Gastrocnemius medialis (tissue), 4 donors: Measurements from ENCODE around the gene PLEKHA1. TPM values are rescaled to one million over a fixed set of nuclear protein-coding genes. Genes with fewer than 3 reads are reported as not detected.

Experiments
- ATAC-seq, 2 donors: fragments of 150-250 bp; one replicate each; pipeline ENCODE4 v1.9.1; 2016
- DNase-seq, 2 donors: peaks; one replicate each; pipeline ENCODE4 v3.0.0-alpha.2; 2019
- H3K27ac ChIP-seq, 4 donors: fragments of 200-600 bp; sonication (generic); 1 replicate in 1 of 4; 2 replicates in 3 of 4; pipeline ENCODE4 v1.5.1; 2016 to 2018; ENCODE audit warnings: mild to moderate bottlenecking in 2 of 4, moderate library complexity in 1 of 4
- H3K27me3 ChIP-seq, 3 donors: fragments of 200-600 bp; sonication (generic) in 2 of 3; 1 replicate in 1 of 3; 2 replicates in 2 of 3; pipeline versions ENCODE4 v1.5.1 to v1.6.0; 2016 to 2019; ENCODE audit warnings: mild to moderate bottlenecking in 1 of 3, moderate library complexity in 1 of 3
- H3K36me3 ChIP-seq, 2 donors: fragments of 200-600 bp; sonication (generic) in 1 of 2; one replicate each; pipeline ENCODE4 v1.5.1; 2017 to 2018
- H3K4me1 ChIP-seq, 2 donors: fragments of 200-600 bp; sonication (generic) in 1 of 2; one replicate each; pipeline ENCODE4 v1.5.1; 2016 to 2017; ENCODE audit warnings: mild to moderate bottlenecking in 2 of 2
- H3K4me3 ChIP-seq, 4 donors: fragments of 200-600 bp; sonication (generic) in 3 of 4; 1 replicate in 1 of 4; 2 replicates in 3 of 4; pipeline ENCODE4 v1.5.1; 2016 to 2019; ENCODE audit warnings: mild to moderate bottlenecking in 2 of 4
- H3K9me3 ChIP-seq, 3 donors: fragments of 200-600 bp; sonication (generic) in 2 of 3; 1 replicate in 1 of 3; 2 replicates in 2 of 3; pipeline ENCODE4 v1.5.1; 2016 to 2019
- CTCF ChIP-seq, 5 experiments: fragments of 450-650 bp in 3 of 5; fragments of 200-600 bp in 2 of 5; sonication (generic) in 2 of 5; IDR thresholded peaks in 4 of 5; conservative IDR thresholded peaks in 1 of 5; 1 replicate in 4 of 5; 2 replicates in 1 of 5; pipeline ENCODE4 v1.5.1; 2016 to 2019; ENCODE audit warnings: antibody characterized with exemption in 5 of 5, mild to moderate bottlenecking in 3 of 5, moderate library complexity in 3 of 5
- POLR2A ChIP-seq, 2 donors: fragments of 450-650 bp; IDR thresholded peaks; one replicate each; pipeline ENCODE4 v1.6.1; 2017; ENCODE audit warnings: antibody characterized with exemption in 2 of 2, mild to moderate bottlenecking in 2 of 2, moderate library complexity in 2 of 2
- in situ Hi-C, 4 donors: fragments of 200-750 bp; cut with MboI; loops; one replicate each; pipeline versions ENCODE4 v1.15.0 to v1.8.0; 2017; ENCODE audit warnings: low sequenced_read_pairs in 4 of 4
- intact Hi-C: fragments of 100-400 bp; cut with DNase I; formaldehyde crosslinking; loops from one replicate; pipeline ENCODE4 v1.15.1; 2023; ENCODE audit warnings: low total_unique reads
- total RNA-seq, 4 donors: library from RNA; depleted of rRNA; stranded (reverse); fragments of >200 nt; gene quantifications; one replicate each; pipeline versions ENCODE4 v1.1.0 to v1.2.3, GENCODE V29; 2016

Gene PLEKHA1
- total RNA-seq, 4 donors from 2014 or later, result 33.7 to 54.0 (median 37.8) TPM

GRCh38 chr10:122343936-122344335 lies 30.6 kb upstream of the PLEKHA1 start:
- intact Hi-C loops, result loop anchor here (1.0 to 5.0 kb wide), 3 partner anchors 47 to 221 kb away; no protein-coding TSS in a partner anchor
- DNase-seq, result no peak
- H3K36me3 ChIP-seq, result no peaks in the 10 kb centered on the region
- H3K4me3 ChIP-seq, result no peak overlapping the region
- in situ Hi-C loops, result loop anchor here (5.0 to 10.0 kb wide), 3 partner anchors 91 to 221 kb away; partner anchors contain the start of gene DMBT1 (in 2 of the 4)
- no peaks in the 10 kb centered on the region for H3K27me3 ChIP-seq
- no peak overlapping the region for H3K27ac ChIP-seq
- TF ChIP-seq POLR2A (IDR thresholded peaks at IDR 0.05) (no peak), CTCF (IDR thresholded peaks at IDR 0.05 in 4 of 5, conservative IDR thresholded peaks at IDR 0.05 in 1 of 5) (no peak)
- no peak for ATAC-seq
- H3K4me1 ChIP-seq, result peaks cover 0 to 8% of the 10 kb centered on the region in 2 donors
- H3K9me3 ChIP-seq, result no peaks in the 10 kb centered on the region

GRCh38 chr10:122344741-122345258 lies 29.7 kb upstream of the PLEKHA1 start:
- Histone ChIP-seq H3K27ac (no peak overlapping the region), H3K4me3 (no peak overlapping the region), H3K27me3 (no peaks in the 10 kb centered on the region), H3K4me1 (peaks cover 0 to 8% of the 10 kb centered on the region in 2 donors), H3K36me3 (no peaks in the 10 kb centered on the region), H3K9me3 (no peaks in the 10 kb centered on the region)
- intact Hi-C loops (loop anchor here (5.0 kb wide), 1 partner anchor 47 kb away; no protein-coding TSS in a partner anchor), in situ Hi-C loops (loop anchor here (5.0 to 10.0 kb wide), 3 partner anchors 90 to 220 kb away; partner anchors contain the start of gene DMBT1 (in 2 of the 4))
- DNase-seq (no peak), ATAC-seq (no peak)
- TF ChIP-seq POLR2A (IDR thresholded peaks at IDR 0.05), result no peak

- no peak for TF ChIP-seq CTCF (IDR thresholded peaks at IDR 0.05 in 4 of 5, conservative IDR thresholded peaks at IDR 0.05 in 1 of 5)
- TF ChIP-seq POLR2A (IDR thresholded peaks at IDR 0.05), result no peak
- Histone ChIP-seq H3K27me3 (no peaks in the 10 kb centered on the region), H3K4me3 (no peak overlapping the region), H3K36me3 (no peaks in the 10 kb centered on the region), H3K4me1 (peaks cover 0 to under 1% of the 10 kb centered on the region in 2 donors), H3K27ac (no peak overlapping the region), H3K9me3 (no peaks in the 10 kb centered on the region)
- in situ Hi-C loops (loop anchor here in 3 of 4 donors (10.0 kb wide), 2 partner anchors 88 to 218 kb away; partner anchors contain the start of gene DMBT1 (in 2 of the 3)), intact Hi-C loops (no loop called here)
- no peak for ATAC-seq
- no peak for DNase-seq
These were observed 28.1 kb upstream of the PLEKHA1 start for GRCh38 chr10:122346326-122346950.

GRCh38 chr10:122347170-122347841 lies 27.2 kb upstream of the PLEKHA1 start:
- Histone ChIP-seq H3K36me3 (no peaks in the 10 kb centered on the region), H3K9me3 (no peaks in the 10 kb centered on the region), H3K27me3 (no peaks in the 10 kb centered on the region), H3K27ac (no peak overlapping the region), H3K4me1 (no peaks in the 10 kb centered on the region), H3K4me3 (no peak overlapping the region)
- intact Hi-C loops (no loop called here), in situ Hi-C loops (loop anchor here in 3 of 4 donors (10.0 kb wide), 2 partner anchors 87 to 217 kb away; partner anchors contain the start of gene DMBT1 (in 2 of the 3))
- no peak for ATAC-seq
- no peak for DNase-seq
- TF ChIP-seq CTCF (IDR thresholded peaks at IDR 0.05 in 4 of 5, conservative IDR thresholded peaks at IDR 0.05 in 1 of 5) (no peak), POLR2A (IDR thresholded peaks at IDR 0.05) (no peak)

GRCh38 chr10:122348512-122348911 lies 26.0 kb upstream of the PLEKHA1 start:
- no peak for TF ChIP-seq POLR2A (IDR thresholded peaks at IDR 0.05)
- ATAC-seq (no peak), DNase-seq (no peak)
- intact Hi-C loops (no loop called here), in situ Hi-C loops (loop anchor here in 3 of 4 donors (10.0 kb wide), 2 partner anchors 86 to 216 kb away; partner anchors contain the start of gene DMBT1 (in 2 of the 3))
- no peaks in the 10 kb centered on the region for H3K36me3 ChIP-seq
- H3K27ac ChIP-seq, result no peak overlapping the region
- H3K4me3 ChIP-seq, result no peak overlapping the region
- H3K9me3 ChIP-seq, result no peaks in the 10 kb centered on the region
- H3K27me3 ChIP-seq, result no peaks in the 10 kb centered on the region
- H3K4me1 ChIP-seq, result no peaks in the 10 kb centered on the region
